ENCODE measurements around the gene SYNGR4. TPM values are rescaled to one million over a fixed set of nuclear protein-coding genes. Genes with fewer than 3 reads are reported as not detected.

Gene SYNGR4, protein sequence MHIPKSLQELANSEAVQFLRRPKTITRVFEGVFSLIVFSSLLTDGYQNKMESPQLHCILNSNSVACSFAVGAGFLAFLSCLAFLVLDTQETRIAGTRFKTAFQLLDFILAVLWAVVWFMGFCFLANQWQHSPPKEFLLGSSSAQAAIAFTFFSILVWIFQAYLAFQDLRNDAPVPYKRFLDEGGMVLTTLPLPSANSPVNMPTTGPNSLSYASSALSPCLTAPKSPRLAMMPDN
- not detected in 2 replicates for total RNA-seq

DNA sequence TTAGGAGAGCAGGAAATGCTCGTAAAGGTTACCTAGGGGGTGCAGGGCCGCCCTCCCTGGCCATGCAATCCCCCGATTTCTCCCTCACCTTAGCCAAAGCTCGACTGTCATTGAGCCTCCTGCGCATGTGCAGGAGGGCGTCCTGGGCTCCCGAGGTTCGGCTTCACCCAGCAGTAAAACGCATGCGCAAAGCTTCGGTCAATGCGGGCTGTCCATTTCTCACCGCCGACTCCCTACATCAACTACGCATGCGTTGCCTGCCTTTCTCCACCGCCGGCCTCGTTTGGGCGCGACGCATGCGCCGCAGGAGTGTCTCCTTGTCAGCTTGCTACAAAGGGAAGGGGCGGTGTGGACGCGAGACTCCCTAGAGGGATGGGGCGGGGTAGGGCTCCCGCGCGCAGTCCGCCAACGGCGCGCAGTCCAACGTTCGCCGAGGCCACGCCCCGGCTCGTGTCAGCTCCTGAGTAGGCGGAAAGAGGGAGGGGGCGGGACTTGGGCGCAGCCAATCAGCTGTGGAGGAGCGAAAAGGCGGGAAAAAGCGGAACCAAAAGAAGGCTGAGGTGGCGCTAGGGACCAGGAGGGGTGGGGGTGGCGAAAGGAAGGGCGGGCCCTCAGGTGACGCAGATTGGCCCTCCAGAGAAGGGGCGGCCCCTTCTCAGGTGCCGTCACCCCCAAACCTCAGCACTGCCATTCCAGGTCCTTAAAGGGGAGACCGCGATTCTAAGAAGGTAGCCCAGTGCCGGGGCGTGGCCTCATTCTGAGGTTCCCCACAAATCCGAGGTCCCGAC is at the start of gene SYNGR4, which contains the start of gene TMEM143:
SYNGR4 (plus strand) TSS at position 558 of the 788 bp plus-strand sequence. CDS start 1,476 bp downstream, outside the sequence.
TMEM143 (minus strand) TSS at position 131 of the 788 bp plus-strand sequence; CDS start at position 111, 20 bp downstream.

DNA sequence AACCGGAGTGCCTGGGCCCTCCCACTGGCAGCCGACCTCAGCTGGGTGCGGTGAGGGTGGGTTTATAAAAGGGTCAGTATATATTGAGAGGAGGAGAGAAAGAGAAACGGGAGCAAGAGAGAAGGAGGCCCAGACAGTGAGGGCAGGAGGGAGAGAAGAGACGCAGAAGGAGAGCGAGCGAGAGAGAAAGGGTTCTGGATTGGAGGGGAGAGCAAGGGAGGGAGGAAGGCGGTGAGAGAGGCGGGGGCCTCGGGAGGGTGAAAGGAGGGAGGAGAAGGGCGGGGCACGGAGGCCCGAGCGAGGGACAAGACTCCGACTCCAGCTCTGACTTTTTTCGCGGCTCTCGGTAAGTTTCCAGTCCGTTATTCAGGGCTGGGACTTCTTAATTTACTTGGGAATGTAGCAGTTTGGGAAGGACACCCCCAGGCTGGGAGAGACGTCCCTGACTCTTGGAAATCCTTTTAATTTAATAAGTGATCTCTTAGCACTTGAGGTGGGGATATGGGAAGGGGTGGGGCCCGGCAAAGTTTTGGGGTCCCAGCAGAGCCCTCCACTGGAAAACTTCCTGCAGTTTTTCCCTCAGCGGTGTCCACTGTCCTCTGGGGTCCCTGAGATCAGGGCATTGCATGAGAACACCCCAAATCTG is 38.8 kb upstream of the SYNGR4 start, which contains the start of gene EMP3:
EMP3 (plus strand) TSS at position 288 of the 646 bp plus-strand sequence. CDS start 1,293 bp downstream, outside the sequence.

DNA sequence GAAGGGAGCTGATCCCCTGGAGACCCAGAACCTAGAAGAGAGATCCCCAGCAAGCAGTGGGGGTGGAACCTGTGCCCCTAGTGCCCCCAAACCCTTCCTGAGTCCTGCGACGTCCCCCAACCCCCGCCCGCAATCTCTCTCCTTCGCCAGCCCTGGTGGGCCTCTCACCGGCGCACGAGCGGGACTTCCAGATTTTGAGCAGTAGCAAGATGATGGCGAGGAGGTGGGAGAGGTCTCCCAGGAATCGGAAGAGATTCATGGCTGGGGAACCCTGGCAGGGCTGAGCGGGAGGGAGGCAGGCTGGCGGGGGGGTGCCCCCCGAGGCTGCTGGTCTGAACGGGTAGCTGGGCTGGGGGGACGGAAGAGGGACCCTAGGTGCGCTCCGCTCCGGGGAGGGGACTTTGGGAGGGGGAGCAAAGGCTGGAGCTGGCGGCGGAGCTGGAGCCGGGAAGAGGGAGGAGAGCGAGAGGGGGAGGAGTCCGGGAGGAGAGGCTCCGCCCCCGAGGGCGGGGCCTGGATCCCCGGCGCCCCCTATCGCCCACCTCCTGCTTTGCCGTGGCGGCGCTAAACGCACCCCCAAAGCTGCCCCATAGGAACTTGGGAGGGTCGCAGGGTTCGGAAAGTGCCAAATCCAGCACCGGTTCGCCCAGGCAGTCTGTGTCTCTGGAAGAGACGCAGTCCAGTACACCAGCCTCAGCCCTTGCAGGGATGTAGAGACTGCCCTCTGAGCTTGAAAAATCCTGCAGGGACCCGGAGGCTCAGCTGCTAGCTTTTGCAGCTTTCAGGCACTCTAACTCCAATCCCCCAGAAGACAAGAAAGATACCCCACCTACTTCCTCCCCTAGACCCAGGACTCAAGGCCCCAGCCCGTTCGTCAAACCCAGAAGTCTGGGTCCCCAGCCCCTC is 27.2 kb downstream of the SYNGR4 start, which contains the start of gene KDELR1:
KDELR1 (minus strand) TSS at position 452 of the 906 bp plus-strand sequence; CDS start at position 259, 193 bp downstream.

DNA sequence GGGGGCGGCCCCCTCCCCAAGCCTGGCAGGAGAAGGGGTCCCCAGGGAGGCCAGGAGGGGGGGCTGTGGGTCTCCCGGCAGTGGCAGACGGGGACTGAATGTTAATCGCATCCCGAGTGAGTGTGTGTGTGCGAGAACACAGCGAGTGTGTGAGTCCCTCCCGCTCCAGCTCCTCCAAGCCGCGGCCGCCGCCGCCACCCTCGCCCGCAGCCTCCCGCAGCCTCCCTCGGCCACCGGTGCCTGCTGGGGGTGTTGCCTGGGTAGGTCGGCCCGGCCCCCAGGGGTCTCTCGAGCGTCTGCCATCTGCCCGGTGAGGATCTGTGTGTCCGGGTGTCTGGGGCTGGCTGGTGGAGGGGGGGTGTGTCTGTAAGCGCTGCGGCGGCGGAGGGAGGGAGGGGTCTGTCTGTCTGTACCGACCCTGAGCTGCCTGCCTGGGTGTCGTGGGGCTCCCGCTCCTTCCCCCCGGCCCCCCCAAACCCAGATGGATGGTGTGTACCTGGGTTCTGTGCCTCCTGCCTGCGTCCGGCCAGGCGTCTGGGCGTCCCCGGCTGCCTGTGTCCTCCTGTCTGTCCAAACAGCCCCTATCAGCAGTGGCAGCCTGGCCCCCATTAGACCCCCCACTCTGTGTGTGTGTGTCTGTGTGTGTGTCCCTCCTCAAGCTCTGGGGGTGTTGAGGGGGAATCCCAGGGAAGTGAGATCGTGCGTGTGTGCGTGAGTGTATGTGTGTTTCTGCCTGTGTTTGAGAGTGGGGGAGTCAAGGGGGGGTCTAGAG is 29.6 kb downstream of the SYNGR4 start, which contains the start of gene GRIN2D:
GRIN2D (plus strand) TSS at position 110 of the 772 bp plus-strand sequence. CDS start 4,725 bp downstream, outside the sequence.

Other genes with a start within 250 kb of the SYNGR4 start
- 10.1 and 10.8 TPM in 2 replicates for gene LIG1, start 194.0 kb upstream of the SYNGR4 start, total RNA-seq
- gene ZSWIM9, start 193.7 kb upstream of the SYNGR4 start, total RNA-seq, result 1.4 and 1.7 TPM in 2 replicates
- gene CARD8, start 108.5 kb upstream of the SYNGR4 start, total RNA-seq, result 18.8 and 22.6 TPM in 2 replicates
- gene ZNF114, start 94.3 kb upstream of the SYNGR4 start, total RNA-seq, result 0.43 TPM in 1 of 2 replicates, not detected in the other
- 186 and 193 TPM in 2 replicates for gene EMP3, start 38.8 kb upstream of the SYNGR4 start, total RNA-seq
- gene TMEM143, start 427 bp upstream of the SYNGR4 start, total RNA-seq, result 3.8 and 4.8 TPM in 2 replicates
- gene KDELR1, start 27.2 kb downstream of the SYNGR4 start, total RNA-seq, result 131 and 160 TPM in 2 replicates
- gene GRIN2D, start 29.3 kb downstream of the SYNGR4 start, total RNA-seq, result 0.22 and 0.26 TPM in 2 replicates
- gene GRWD1, start 81.6 kb downstream of the SYNGR4 start, total RNA-seq, result 21.0 and 23.2 TPM in 2 replicates
- gene KCNJ14, start 91.2 kb downstream of the SYNGR4 start, total RNA-seq, result 0.65 TPM in 2 replicates
- gene CYTH2, start 105.0 kb downstream of the SYNGR4 start, total RNA-seq, result 29.4 and 35.8 TPM in 2 replicates
- under 0.01 and 0.11 TPM in 2 replicates for gene LMTK3, start 147.5 kb downstream of the SYNGR4 start, total RNA-seq
- not detected in 2 replicates for gene SULT2B1, start 187.8 kb downstream of the SYNGR4 start, total RNA-seq
- not detected in 2 replicates for gene SPACA4, start 242.4 kb downstream of the SYNGR4 start, total RNA-seq

Measured in articular chondrocyte of knee joint (primary cell).